IMR-90 (cell line): ENCODE measurements around the gene WBP2NL. TPM values are rescaled to one million over a fixed set of nuclear protein-coding genes. Genes with fewer than 3 reads are reported as not detected.
A peak's percentile ranks its signal among the peaks of the same experiment; 100 is the strongest.

Experiments used
- ATAC-seq: fragments of 200-7000 bp; cut with Tn5 transposase; 2 replicates; pipeline ENCODE4 v1.9.1; 2020; ENCODE audit warnings: low read depth, mild to moderate bottlenecking, moderate library complexity
- BruUV-seq: library from RNA; stranded (reverse); fragments of 400-500 nt; replicated peaks from 2 replicates; lab custom pipeline; 2021; lab: Mats Ljungman, UMichigan
- CTCF ChIA-PET: fragments of 300-600 bp; formaldehyde crosslinking; extraction: SDS; loops from one replicate; lab custom pipeline; 2021; ENCODE audit warnings: antibody characterized with exemption; lab: Yijun Ruan, JAX
- POLR2A ChIA-PET: fragments of 300-600 bp; sonication (Branson Sonifier 250); formaldehyde crosslinking; loops from one replicate; lab custom pipeline; 2022; ENCODE audit warnings: antibody characterized with exemption; ENCODE audit not compliant: unreplicated experiment; lab: Charles Lee
- DNase-seq: peaks from one replicate; pipeline ENCODE4 v3.0.0; 2013
- H2AFZ ChIP-seq: replicated peaks from 2 replicates; pipeline ENCODE3; 2013; ENCODE audit warnings: low read length, mild to moderate bottlenecking; ENCODE audit not compliant: poor library complexity
- H2AK5ac ChIP-seq: 2 replicates; pipeline ENCODE4 v1.6.1; 2013; ENCODE audit warnings: low read depth, low read length, inconsistent platforms
- H2AK9ac ChIP-seq: replicated peaks from 2 replicates; pipeline ENCODE3; 2013; ENCODE audit warnings: mild to moderate bottlenecking, low read depth, low read length, moderate library complexity; ENCODE audit not compliant: poor library complexity
- H2BK120ac ChIP-seq: 2 replicates; pipeline ENCODE4 v1.6.1; 2013; ENCODE audit warnings: low read depth, low read length, inconsistent platforms
- H2BK15ac ChIP-seq: 3 replicates; pipeline ENCODE4 v1.6.1; 2013; ENCODE audit warnings: low read depth, low read length, inconsistent platforms
- H2BK20ac ChIP-seq: 2 replicates; pipeline ENCODE4 v1.6.1; 2013; ENCODE audit warnings: low read depth, mild to moderate bottlenecking, inconsistent platforms, low read length, moderate library complexity
- H2BK5ac ChIP-seq: 2 replicates; pipeline ENCODE4 v1.6.1; 2013; ENCODE audit warnings: mild to moderate bottlenecking, low read depth, low read length, inconsistent platforms; ENCODE audit not compliant: poor library complexity, severe bottlenecking
- H3K14ac ChIP-seq: replicated peaks from 2 replicates; pipeline ENCODE4 v1.6.1; 2013; ENCODE audit warnings: low read depth, low read length, inconsistent platforms
- H3K18ac ChIP-seq: 2 replicates; pipeline ENCODE4 v1.6.1; 2013; ENCODE audit warnings: low read depth, low read length, control low read depth
- H3K23ac ChIP-seq: 2 replicates; pipeline ENCODE4 v1.6.1; 2013; ENCODE audit warnings: low read depth, low read length, inconsistent platforms
- H3K27ac ChIP-seq: 2 replicates; pipeline ENCODE4 v1.5.1; 2013; ENCODE audit warnings: mild to moderate bottlenecking, control low read depth, low read length; ENCODE audit not compliant: insufficient read depth
- H3K27me3 ChIP-seq: 2 replicates; pipeline ENCODE4 v1.6.1; 2013; ENCODE audit warnings: low read length; ENCODE audit not compliant: control insufficient read depth, insufficient read depth
- H3K36me3 ChIP-seq: 2 replicates; pipeline ENCODE4 v1.6.1; 2013; ENCODE audit warnings: low read length, mixed read lengths; ENCODE audit not compliant: control insufficient read depth, insufficient read depth
- H3K4ac ChIP-seq: 2 replicates; pipeline ENCODE4 v1.6.1; 2013; ENCODE audit warnings: low read depth, low read length, inconsistent platforms
- H3K4me1 ChIP-seq: 2 replicates; pipeline ENCODE4 v1.6.1; 2013; ENCODE audit warnings: low read length, mixed read lengths; ENCODE audit not compliant: control insufficient read depth, insufficient read depth
- H3K4me2 ChIP-seq: 2 replicates; pipeline ENCODE4 v1.6.1; 2013; ENCODE audit warnings: low read depth, mild to moderate bottlenecking, control low read depth, low read length, moderate library complexity
- H3K4me3 ChIP-seq: 2 replicates; pipeline ENCODE4 v1.5.1; 2013; ENCODE audit warnings: low read depth, mild to moderate bottlenecking, control low read depth, low read length, moderate library complexity; ENCODE audit not compliant: insufficient read depth
- H3K56ac ChIP-seq: 2 replicates; pipeline ENCODE4 v1.6.1; 2013; ENCODE audit warnings: low read length, inconsistent platforms; ENCODE audit not compliant: insufficient read depth; ENCODE audit errors: extremely low read depth
- H3K79me1 ChIP-seq, 2 experiments: 2 replicates each; pipeline ENCODE4 v1.6.1; 2013; ENCODE audit warnings: low read length in 2 of 2, inconsistent platforms in 1 of 2, low read depth in 1 of 2
- H3K9ac ChIP-seq: 2 replicates; pipeline ENCODE4 v1.6.1; 2013; ENCODE audit warnings: low read depth, low read length, control low read depth
- H3K9me1 ChIP-seq: 2 replicates; pipeline ENCODE4 v1.6.1; 2013; ENCODE audit warnings: low read length, inconsistent platforms; ENCODE audit not compliant: insufficient read depth
- H3K9me3 ChIP-seq: 2 replicates; pipeline ENCODE4 v1.6.1; 2013; ENCODE audit warnings: low read length; ENCODE audit not compliant: control insufficient read depth, insufficient read depth
- H4K20me1 ChIP-seq: 2 replicates; pipeline ENCODE4 v1.6.1; 2013; ENCODE audit warnings: low read length, inconsistent platforms; ENCODE audit not compliant: insufficient read depth
- H4K5ac ChIP-seq: 2 replicates; pipeline ENCODE4 v1.6.1; 2013; ENCODE audit warnings: mild to moderate bottlenecking, low read depth, low read length, control low read depth
- H4K8ac ChIP-seq, 2 experiments: 2 replicates each; pipeline ENCODE4 v1.6.1; 2013; ENCODE audit warnings: low read depth in 2 of 2, low read length in 2 of 2, control low read depth in 1 of 2, inconsistent platforms in 1 of 2
- H4K91ac ChIP-seq: 2 replicates; pipeline ENCODE4 v1.6.1; 2013; ENCODE audit warnings: low read depth, low read length, inconsistent platforms; ENCODE audit not compliant: insufficient read depth
- BHLHE40 ChIP-seq: fragments of 150-350 bp; IDR thresholded peaks from 2 replicates; pipeline ENCODE4 v1.6.1; 2016; ENCODE audit warnings: mild to moderate bottlenecking, low read depth, low read length
- CHD1 ChIP-seq: IDR thresholded peaks from 2 replicates; pipeline ENCODE4 v1.6.1; 2012; ENCODE audit warnings: low read depth, low read length, improper control_type of control experiment
- FOS ChIP-seq: fragments of 150-350 bp; IDR thresholded peaks from 2 replicates; pipeline ENCODE4 v1.6.1; 2016; ENCODE audit warnings: low read depth, low read length
- MAZ ChIP-seq: IDR thresholded peaks from 2 replicates; pipeline ENCODE4 v1.6.1; 2012; ENCODE audit warnings: low read depth, mild to moderate bottlenecking, low read length, improper control_type of control experiment, moderate library complexity, borderline replicate concordance
- MXI1 ChIP-seq: IDR thresholded peaks from 2 replicates; pipeline ENCODE4 v1.6.1; 2012; ENCODE audit warnings: low read depth, mild to moderate bottlenecking, low read length, moderate library complexity, borderline replicate concordance
- NFE2L2 ChIP-seq: fragments of 150-350 bp; IDR thresholded peaks from 2 replicates; pipeline ENCODE4 v1.6.1; 2016; ENCODE audit warnings: low read depth, mild to moderate bottlenecking, low read length
- POLR2A ChIP-seq: IDR thresholded peaks from 2 replicates; pipeline ENCODE4 v1.6.1; 2012; ENCODE audit warnings: mild to moderate bottlenecking, low read depth, low read length
- RAD21 ChIP-seq: IDR thresholded peaks from 2 replicates; pipeline ENCODE4 v1.6.1; 2012; ENCODE audit warnings: low read length, improper control_type of control experiment
- RCOR1 ChIP-seq: IDR thresholded peaks from 2 replicates; pipeline ENCODE4 v1.6.1; 2012; ENCODE audit warnings: mild to moderate bottlenecking, low read length, improper control_type of control experiment; ENCODE audit not compliant: insufficient replicate concordance
- RFX5 ChIP-seq: IDR thresholded peaks from 2 replicates; pipeline ENCODE4 v1.8.0; 2012; ENCODE audit warnings: low read depth, mild to moderate bottlenecking, low read length, moderate library complexity
- SMC3 ChIP-seq: fragments of 150-350 bp; IDR thresholded peaks from 2 replicates; pipeline ENCODE4 v1.6.1; 2016; ENCODE audit warnings: low read depth, mild to moderate bottlenecking, antibody characterized with exemption, low read length, moderate library complexity
- WGBS, 2 experiments: methylation state at CpG; one replicate each; pipeline versions ENCODE4 v1.1.5 to v1.1.7; 2013; ENCODE audit warnings: missing lambda C conversion rate in 2 of 2; ENCODE audit not compliant: insufficient read length in 1 of 2; ENCODE audit errors: extremely low coverage in 2 of 2; 5-methylcytosine and 5-hydroxymethylcytosine counted together
- dilution Hi-C: fragments of 300-500 bp; cut with HindIII; formaldehyde crosslinking; loops from one replicate; pipeline ENCODE4 v1.14.3; 2018; ENCODE audit warnings: low sequenced_read_pairs; ENCODE audit not compliant: unreplicated experiment
- in situ Hi-C: fragments of 300-500 bp; cut with MboI; formaldehyde crosslinking; loops from 3 replicates; pipeline ENCODE4 v1.14.3; 2019; ENCODE audit warnings: low sequenced_read_pairs, inconsistent platforms, mixed read lengths
- intact Hi-C: fragments of 100-400 bp; cut with micrococcal nuclease; formaldehyde crosslinking; loops from 2 replicates; pipeline ENCODE4 v1.10.0; 2022
- polyA plus RNA-seq, 3 experiments: library from polyadenylated mRNA; depleted of rRNA; stranded (reverse); fragments of >200 nt; gene quantifications; 2 replicates each; pipeline ENCODE4 v1.2.3, GENCODE V29; 2012; ENCODE audit warnings: low replicate concordance in 1 of 3
- total RNA-seq: library from RNA; depleted of rRNA; stranded (reverse); fragments of >200 nt; gene quantifications from 2 replicates; pipeline ENCODE4 v1.2.3, GENCODE V29; 2012
- TF ChIP-seq, protein P1 (sequence below): fragments of 150-350 bp; IDR thresholded peaks from 2 replicates; pipeline ENCODE4 v1.6.1; 2017; ENCODE audit warnings: mild to moderate bottlenecking, antibody characterized with exemption, low read length, low read depth
- TF ChIP-seq, protein P2 (sequence below): conservative IDR thresholded peaks from 2 replicates; pipeline ENCODE4 v1.5.1; 2012; ENCODE audit warnings: mild to moderate bottlenecking, low read depth, low read length, improper control_type of control experiment

Gene WBP2NL
- total and polyA plus RNA-seq, 2 of the 4 experiments (the other 2 are of a cell fraction), result not detected

DNA sequence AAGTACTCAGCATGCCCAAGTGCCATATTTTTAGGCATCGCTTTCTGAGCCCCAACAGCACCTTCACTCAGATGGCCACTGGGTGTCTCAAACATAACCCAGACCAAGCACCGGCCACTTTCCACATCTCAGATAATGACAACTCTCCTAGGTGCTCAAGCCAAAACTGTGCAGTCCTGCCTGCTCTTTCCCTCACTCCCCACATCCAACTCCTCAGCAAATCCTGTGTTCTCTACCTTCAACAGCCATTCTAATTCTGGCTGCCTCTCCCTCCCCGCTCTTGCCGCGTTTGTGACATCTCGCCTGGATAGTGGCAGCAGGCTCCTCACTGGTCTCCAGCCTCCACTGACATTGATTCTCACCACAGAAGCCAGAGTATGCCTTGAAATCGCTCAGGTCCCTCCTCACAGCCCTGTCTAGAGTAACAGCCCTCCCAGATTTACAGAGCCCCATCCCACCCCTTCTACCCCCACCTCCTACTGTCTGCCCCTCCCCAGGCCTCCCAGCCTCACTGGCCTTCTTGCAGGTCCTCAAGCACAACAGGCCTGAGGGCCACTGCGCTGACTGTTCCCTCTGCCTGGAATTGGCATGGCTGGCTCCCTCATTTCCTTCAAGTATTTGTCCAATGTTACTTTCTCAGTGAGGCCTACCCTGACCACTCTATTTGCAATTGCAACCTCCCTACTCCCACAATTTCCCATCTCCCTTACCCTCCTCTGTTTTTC lies 74.2 kb downstream of the WBP2NL start:
- no peak overlapping the region for H3K18ac ChIP-seq
- peaks cover 6% of the 10 kb centered on the region for H3K36me3 ChIP-seq
- H3K27me3 ChIP-seq, result no peaks in the 10 kb centered on the region
- 88% methylated on average over 8 of the region's 8 CpGs; no CpG with 5 or more reads in 1 of the 2 experiments for WGBS, 2 experiments
- H3K27ac ChIP-seq, result no peak overlapping the region
- no peak overlapping the region for H2BK20ac ChIP-seq
- H4K5ac ChIP-seq, result no peak overlapping the region
- peak overlapping the region; percentile 44 for H2AK9ac ChIP-seq
- H3K79me1 ChIP-seq, result peaks cover 15 to 57% of the 10 kb centered on the region in 2 experiments; a peak in 3 of 4 replicates
- H2AK5ac ChIP-seq, result no peak overlapping the region; the same call in 1 of the 2 replicates
- H3K4me2 ChIP-seq, result no peak overlapping the region
- DNase-seq, result no peak
- no peaks in the 10 kb centered on the region for H3K9me3 ChIP-seq
- no peak for ATAC-seq
- peak overlapping the region in 1 of 2 experiments; percentile 97; a peak in 1 of 4 replicates for H4K8ac ChIP-seq
- intact Hi-C loops (no loop called here), dilution Hi-C loops (no loop called here), in situ Hi-C loops (no loop called here)
- no peak overlapping the region for H2BK120ac ChIP-seq
- ChIA-PET CTCF (no interaction called here), POLR2A (no interaction called here)
- no peak overlapping the region for H4K91ac ChIP-seq
- BruUV-seq, result no TSS peak
- no peak overlapping the region for H3K14ac ChIP-seq
- no peak overlapping the region for H3K23ac ChIP-seq
- peaks cover 12% of the 10 kb centered on the region for H3K4me1 ChIP-seq
- H2BK15ac ChIP-seq, result no peak overlapping the region
- H2AFZ ChIP-seq, result peak overlapping the region; percentile 1
- peaks cover 17% of the 10 kb centered on the region; the same call in 1 of the 2 replicates for H3K9me1 ChIP-seq
- TF ChIP-seq RFX5 (no peak), POLR2A (no peak), SMC3 (no peak), NFE2L2 (no peak), FOS (no peak), CHD1 (no peak), MXI1 (no peak), RCOR1 (no peak), RAD21 (no peak), BHLHE40 (no peak), MAZ (no peak)
- TF ChIP-seq, protein P1, sequence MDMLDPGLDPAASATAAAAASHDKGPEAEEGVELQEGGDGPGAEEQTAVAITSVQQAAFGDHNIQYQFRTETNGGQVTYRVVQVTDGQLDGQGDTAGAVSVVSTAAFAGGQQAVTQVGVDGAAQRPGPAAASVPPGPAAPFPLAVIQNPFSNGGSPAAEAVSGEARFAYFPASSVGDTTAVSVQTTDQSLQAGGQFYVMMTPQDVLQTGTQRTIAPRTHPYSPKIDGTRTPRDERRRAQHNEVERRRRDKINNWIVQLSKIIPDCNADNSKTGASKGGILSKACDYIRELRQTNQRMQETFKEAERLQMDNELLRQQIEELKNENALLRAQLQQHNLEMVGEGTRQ, result no peak
- TF ChIP-seq, protein P2, sequence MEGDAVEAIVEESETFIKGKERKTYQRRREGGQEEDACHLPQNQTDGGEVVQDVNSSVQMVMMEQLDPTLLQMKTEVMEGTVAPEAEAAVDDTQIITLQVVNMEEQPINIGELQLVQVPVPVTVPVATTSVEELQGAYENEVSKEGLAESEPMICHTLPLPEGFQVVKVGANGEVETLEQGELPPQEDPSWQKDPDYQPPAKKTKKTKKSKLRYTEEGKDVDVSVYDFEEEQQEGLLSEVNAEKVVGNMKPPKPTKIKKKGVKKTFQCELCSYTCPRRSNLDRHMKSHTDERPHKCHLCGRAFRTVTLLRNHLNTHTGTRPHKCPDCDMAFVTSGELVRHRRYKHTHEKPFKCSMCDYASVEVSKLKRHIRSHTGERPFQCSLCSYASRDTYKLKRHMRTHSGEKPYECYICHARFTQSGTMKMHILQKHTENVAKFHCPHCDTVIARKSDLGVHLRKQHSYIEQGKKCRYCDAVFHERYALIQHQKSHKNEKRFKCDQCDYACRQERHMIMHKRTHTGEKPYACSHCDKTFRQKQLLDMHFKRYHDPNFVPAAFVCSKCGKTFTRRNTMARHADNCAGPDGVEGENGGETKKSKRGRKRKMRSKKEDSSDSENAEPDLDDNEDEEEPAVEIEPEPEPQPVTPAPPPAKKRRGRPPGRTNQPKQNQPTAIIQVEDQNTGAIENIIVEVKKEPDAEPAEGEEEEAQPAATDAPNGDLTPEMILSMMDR, result no peak
- H4K20me1 ChIP-seq, result 0 out of 2 replicates have a peak, but pooled peaks cover 4% of the 10 kb centered on the region
- no peak overlapping the region for H3K56ac ChIP-seq
- H2BK5ac ChIP-seq, result no peak overlapping the region
- H3K4ac ChIP-seq, result no peak overlapping the region
- H3K9ac ChIP-seq, result no peak overlapping the region
- H3K4me3 ChIP-seq, result no peak overlapping the region
